SK-N-SH (cell line): ENCODE results near the gene UBE2E2.

Experiments used
- POLR2AphosphoS5 ChIP-seq: IDR thresholded peaks from 2 replicates; pipeline ENCODE4 v1.6.1; 2012; ENCODE audit warnings: low read depth, low read length
- SIN3A ChIP-seq: IDR thresholded peaks from 2 replicates; pipeline ENCODE4 v1.6.1; 2012; ENCODE audit warnings: low read depth, mild to moderate bottlenecking, low read length, moderate library complexity, borderline replicate concordance
- TF ChIP-seq, protein P1 (sequence below): fragments of 200-600 bp; sonication (generic); IDR thresholded peaks from 2 replicates; pipeline ENCODE4 v1.6.1; 2017; ENCODE audit warnings: antibody characterized with exemption, mild to moderate bottlenecking, moderate library complexity

DNA sequence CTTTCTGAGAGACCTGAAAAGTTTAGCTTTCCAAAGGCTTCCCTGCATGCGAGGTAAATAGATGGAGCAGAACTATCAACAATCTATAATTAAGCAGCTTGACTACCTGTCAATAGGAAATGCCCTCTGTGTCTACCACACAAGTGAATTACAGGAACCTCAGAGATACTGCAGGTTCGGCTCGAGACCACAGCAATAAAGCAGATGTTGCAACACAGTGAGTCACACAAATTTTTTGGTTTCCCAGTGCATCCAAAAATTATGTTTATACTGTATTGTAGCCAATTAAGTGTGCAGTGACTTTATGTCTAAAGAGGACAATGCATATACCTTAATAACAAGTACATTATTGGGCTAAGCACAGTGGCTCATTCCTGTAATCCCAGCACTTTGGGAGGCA, 252.0 kb downstream of the UBE2E2 start:
- TF ChIP-seq POLR2AphosphoS5 (peak; percentile 52; the same call in 1 of the 2 replicates), SIN3A (no peak)
- TF ChIP-seq, protein P1, sequence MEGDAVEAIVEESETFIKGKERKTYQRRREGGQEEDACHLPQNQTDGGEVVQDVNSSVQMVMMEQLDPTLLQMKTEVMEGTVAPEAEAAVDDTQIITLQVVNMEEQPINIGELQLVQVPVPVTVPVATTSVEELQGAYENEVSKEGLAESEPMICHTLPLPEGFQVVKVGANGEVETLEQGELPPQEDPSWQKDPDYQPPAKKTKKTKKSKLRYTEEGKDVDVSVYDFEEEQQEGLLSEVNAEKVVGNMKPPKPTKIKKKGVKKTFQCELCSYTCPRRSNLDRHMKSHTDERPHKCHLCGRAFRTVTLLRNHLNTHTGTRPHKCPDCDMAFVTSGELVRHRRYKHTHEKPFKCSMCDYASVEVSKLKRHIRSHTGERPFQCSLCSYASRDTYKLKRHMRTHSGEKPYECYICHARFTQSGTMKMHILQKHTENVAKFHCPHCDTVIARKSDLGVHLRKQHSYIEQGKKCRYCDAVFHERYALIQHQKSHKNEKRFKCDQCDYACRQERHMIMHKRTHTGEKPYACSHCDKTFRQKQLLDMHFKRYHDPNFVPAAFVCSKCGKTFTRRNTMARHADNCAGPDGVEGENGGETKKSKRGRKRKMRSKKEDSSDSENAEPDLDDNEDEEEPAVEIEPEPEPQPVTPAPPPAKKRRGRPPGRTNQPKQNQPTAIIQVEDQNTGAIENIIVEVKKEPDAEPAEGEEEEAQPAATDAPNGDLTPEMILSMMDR, result no peak
